Measurements from ENCODE around the gene KCTD5. TPM values are rescaled to one million over a fixed set of nuclear protein-coding genes. Genes with fewer than 3 reads are reported as not detected.
A peak's percentile ranks its signal among the peaks of the same experiment; 100 is the strongest.

The KCTD5 gene
- total and polyA plus RNA-seq, 9 of the 15 experiments (the other 6 are each of a cell fraction or from before 2014, with no cell fraction given) = 0.73 to 58.3 (median 32.3) TPM

GRCh38 chr16:2737895-2738418, 55.6 kb downstream of the KCTD5 start:
- Histone ChIP-seq H3K27me3 (ENCODE audit: control insufficient read depth in 2 of 2, insufficient read depth in 2 of 2, low read length in 2 of 2) (no peaks in the 10 kb centered on the region), H3K4me1 (replicated peaks in 1 of 2; ENCODE audit: control insufficient read depth in 2 of 2, insufficient read depth in 2 of 2, low read length in 2 of 2) (peaks cover 7 to 40% of the 10 kb centered on the region in 2 experiments; a peak in 4 of 5 replicates), H2AFZ (ENCODE audit: low read depth, low read length) (peak overlapping the region; percentile 80; the same call in 1 of the 2 replicates), H3K9ac (ENCODE audit: insufficient read depth in 1 of 2, low read depth in 2 of 2, low read length in 2 of 2) (peak overlapping the region in 1 of 2 experiments; percentile 90; a peak in 2 of 4 replicates), H3K4me3 (no peak overlapping the region), H3K36me3 (ENCODE audit: control insufficient read depth, insufficient read depth, low read length) (no peaks in the 10 kb centered on the region), H3K4me2 (ENCODE audit: insufficient read depth, low read length) (peak overlapping the region; percentile 6; the same call in 1 of the 2 replicates), H3K27ac (ENCODE audit: extremely low read depth, low read depth, low read length) (no peak overlapping the region), H4K20me1 (replicated peaks; ENCODE audit: control insufficient read depth, insufficient read depth, low read length) (no peaks in the 10 kb centered on the region), H3K9me3 (replicated peaks; ENCODE audit: control insufficient read depth, insufficient read depth, low read depth, low read length) (no peaks in the 10 kb centered on the region), H3K9me1 (ENCODE audit: control insufficient read depth, insufficient read depth, low read length) (no peaks in the 10 kb centered on the region), H3K79me2 (ENCODE audit: control insufficient read depth, insufficient read depth, low read length) (no peaks in the 10 kb centered on the region)
- POLR2A ChIA-PET = interaction anchor here (0.6 to 4.3 kb wide), 5 partner anchors 12 to 345 kb away, joined by 3 to 51 read pairs (median 4); partner anchors contain the start of gene SRRM2
- CTCF ChIA-PET (ENCODE audit: low intra/inter-chr PET ratio) = no interaction called here
- peak; percentile 15; the same call in 1 of the 2 replicates for TF ChIP-seq POLR2G (IDR thresholded peaks at IDR 0.05; ENCODE audit: low read depth, low read length)
- no peak for TF ChIP-seq SIRT6 (IDR thresholded peaks at IDR 0.05; ENCODE audit: low read depth, low read length)
- no peak for TF ChIP-seq CLOCK (CRISPR knock-in tag; IDR thresholded peaks at IDR 0.05; ENCODE audit: borderline replicate concordance)
- in situ Hi-C loops (cut with MboI) (no loop called here), intact Hi-C loops (cut with micrococcal nuclease) (no loop called here)
- no TSS peak for BruUV-seq (replicated peaks)
- DNase-seq (ENCODE audit: extremely low read depth in 1 of 4, low spot score in 3 of 4) (no peak), FAIRE-seq (no peak), ATAC-seq (no peak)
- WGBS (ENCODE audit: insufficient coverage, low coverage, missing lambda C conversion rate) = 56% methylated on average over 5 of the region's 7 CpGs
